SU-DHL-6 (cell line): ENCODE measurements around the gene KIFC3.

Experiments
- EZH2phosphoT487 ChIP-seq: fragments of 200-600 bp; sonication (generic), shearing (Covaris generic); conservative IDR thresholded peaks from 2 replicates; pipeline ENCODE4 v1.6.1; 2018; ENCODE audit warnings: mild to moderate bottlenecking, antibody characterized with exemption, low read length, moderate library complexity, mixed read lengths
- TF ChIP-seq, protein P1 (sequence below): fragments of 200-600 bp; sonication (generic); IDR thresholded peaks from one replicate; pipeline ENCODE4 v1.5.1; 2017; ENCODE audit warnings: antibody characterized with exemption, mild to moderate bottlenecking, low read length, moderate library complexity; ENCODE audit not compliant: insufficient read depth, poor library complexity, severe bottlenecking

DNA sequence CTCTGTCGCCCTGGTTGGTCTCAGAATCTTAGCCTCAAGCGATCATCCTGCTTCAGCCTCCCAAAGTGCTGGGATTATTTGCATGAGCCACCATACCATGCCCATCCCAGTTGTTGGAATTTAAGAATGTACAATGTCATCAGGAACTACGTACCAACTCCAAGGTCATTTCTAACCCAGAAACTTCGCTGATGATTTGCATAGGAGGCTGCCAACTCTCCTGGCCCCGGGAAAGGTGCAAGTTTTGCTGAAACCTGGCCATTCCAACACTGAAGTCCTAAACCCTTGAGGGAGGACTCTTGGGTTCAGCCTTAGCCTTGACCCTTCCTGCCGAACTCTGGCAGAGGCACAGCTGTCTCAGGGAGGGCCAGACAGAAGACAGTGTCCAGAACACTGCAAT lies 2.9 kb upstream of the KIFC3 start:
- TF ChIP-seq, protein P1, sequence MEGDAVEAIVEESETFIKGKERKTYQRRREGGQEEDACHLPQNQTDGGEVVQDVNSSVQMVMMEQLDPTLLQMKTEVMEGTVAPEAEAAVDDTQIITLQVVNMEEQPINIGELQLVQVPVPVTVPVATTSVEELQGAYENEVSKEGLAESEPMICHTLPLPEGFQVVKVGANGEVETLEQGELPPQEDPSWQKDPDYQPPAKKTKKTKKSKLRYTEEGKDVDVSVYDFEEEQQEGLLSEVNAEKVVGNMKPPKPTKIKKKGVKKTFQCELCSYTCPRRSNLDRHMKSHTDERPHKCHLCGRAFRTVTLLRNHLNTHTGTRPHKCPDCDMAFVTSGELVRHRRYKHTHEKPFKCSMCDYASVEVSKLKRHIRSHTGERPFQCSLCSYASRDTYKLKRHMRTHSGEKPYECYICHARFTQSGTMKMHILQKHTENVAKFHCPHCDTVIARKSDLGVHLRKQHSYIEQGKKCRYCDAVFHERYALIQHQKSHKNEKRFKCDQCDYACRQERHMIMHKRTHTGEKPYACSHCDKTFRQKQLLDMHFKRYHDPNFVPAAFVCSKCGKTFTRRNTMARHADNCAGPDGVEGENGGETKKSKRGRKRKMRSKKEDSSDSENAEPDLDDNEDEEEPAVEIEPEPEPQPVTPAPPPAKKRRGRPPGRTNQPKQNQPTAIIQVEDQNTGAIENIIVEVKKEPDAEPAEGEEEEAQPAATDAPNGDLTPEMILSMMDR = no peak
- no peak for TF ChIP-seq EZH2phosphoT487
